Erythroblast (primary cell): ENCODE results near the gene C2orf72.

Experiments used
- GATA1 ChIP-seq: IDR thresholded peaks from 2 replicates; pipeline ENCODE4 v1.6.1; 2011; ENCODE audit warnings: low read depth, mild to moderate bottlenecking, control low read depth, low read length, moderate library complexity
- POLR2A ChIP-seq: IDR thresholded peaks from 2 replicates; pipeline ENCODE4 v1.6.1; 2011; ENCODE audit warnings: mild to moderate bottlenecking, low read length

- TF ChIP-seq POLR2A: no peak
- no peak for TF ChIP-seq GATA1
Observed at GRCh38 chr2:231051116-231051515, 13.8 kb downstream of the C2orf72 start.
